K562 (cell line): Measurements from ENCODE around the gene CCDC85B.

Experiments
- EP400 ChIP-seq: fragments of 450-650 bp; IDR thresholded peaks from 2 replicates; pipeline ENCODE4 v1.6.1; 2017; ENCODE audit warnings: antibody characterized with exemption, mild to moderate bottlenecking, moderate library complexity
- RNF219 ChIP-seq: fragments of 250-450 bp; sonication (Bioruptor Pico); IDR thresholded peaks from 2 replicates; pipeline ENCODE4 v1.5.0; 2022; ENCODE audit warnings: mild to moderate bottlenecking

- TF ChIP-seq EP400 (peak; percentile 70), RNF219 (no peak)
Observed at GRCh38 chr11:65857500-65857852, 33.0 kb upstream of the CCDC85B start.
